Mesothelial cell of epicardium (in vitro differentiated cells): ENCODE measurements around the gene FOSB. TPM values are rescaled to one million over a fixed set of nuclear protein-coding genes. Genes with fewer than 3 reads are reported as not detected.

Experiments used
- DNase-seq, 2 experiments: peaks; one replicate each; pipeline ENCODE4 v3.0.0; 2021; ENCODE audit warnings: low spot score in 2 of 2; ENCODE audit not compliant: unreplicated experiment in 2 of 2
- H3K27ac Mint-ChIP-seq: 2 replicates; pipeline ENCODE4 v1.8.0; 2021; ENCODE audit warnings: mixed read lengths
- H3K27me3 Mint-ChIP-seq: 2 replicates; pipeline ENCODE4 v1.8.0; 2021; ENCODE audit warnings: low read depth, mixed read lengths
- H3K36me3 Mint-ChIP-seq: 2 replicates; pipeline ENCODE4 v1.8.0; 2021; ENCODE audit warnings: mixed read lengths
- H3K4me1 Mint-ChIP-seq: 2 replicates; pipeline ENCODE4 v1.8.0; 2021; ENCODE audit warnings: mixed read lengths
- H3K4me3 Mint-ChIP-seq: 2 replicates; pipeline ENCODE4 v1.8.0; 2021; ENCODE audit warnings: mild to moderate bottlenecking, moderate library complexity, mixed read lengths
- H3K9me3 Mint-ChIP-seq: 2 replicates; pipeline ENCODE4 v1.8.0; 2021; ENCODE audit warnings: mixed read lengths
- total RNA-seq: library from RNA; stranded (reverse); gene quantifications from 3 replicates; pipeline ENCODE4 v1.2.1, GENCODE V29; 2021
- TF ChIP-seq, protein P1 (sequence below): fragments of 200-600 bp; sonication (generic); IDR thresholded peaks from one replicate; pipeline ENCODE4 v1.5.0; 2021; ENCODE audit warnings: antibody characterized with exemption; ENCODE audit not compliant: unreplicated experiment

Gene FOSB
- total RNA-seq, 1 donor from 2014 or later, result 272 TPM

DNA sequence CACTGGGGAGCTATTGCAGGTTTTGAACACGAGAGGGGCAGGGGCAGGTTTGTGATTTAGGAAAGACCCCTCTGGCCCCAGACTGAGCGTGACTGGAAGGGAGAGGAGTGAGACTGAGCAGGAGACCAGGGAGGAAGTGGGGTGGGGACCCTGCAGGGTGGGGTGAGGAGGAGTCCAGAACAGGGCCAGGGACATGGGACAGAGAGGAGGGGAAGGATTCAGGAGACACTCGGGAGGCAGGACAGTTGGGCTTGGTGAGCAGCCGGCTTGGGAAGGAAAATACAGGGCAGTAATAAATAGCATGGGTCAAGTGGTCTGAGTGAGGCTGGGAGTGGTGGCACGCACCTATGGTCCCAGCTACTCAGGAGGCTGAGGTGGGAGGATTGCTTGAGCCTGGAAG, 9.4 kb downstream of the FOSB start:
- Mint-ChIP-seq H3K4me1 (peaks cover 9% of the 10 kb centered on the region), H3K27me3 (peaks cover 27% of the 10 kb centered on the region), H3K9me3 (no peaks in the 10 kb centered on the region), H3K4me3 (peak overlapping the region; percentile 53), H3K27ac (no peak overlapping the region), H3K36me3 (peaks cover 2% of the 10 kb centered on the region)
- TF ChIP-seq, protein P1, sequence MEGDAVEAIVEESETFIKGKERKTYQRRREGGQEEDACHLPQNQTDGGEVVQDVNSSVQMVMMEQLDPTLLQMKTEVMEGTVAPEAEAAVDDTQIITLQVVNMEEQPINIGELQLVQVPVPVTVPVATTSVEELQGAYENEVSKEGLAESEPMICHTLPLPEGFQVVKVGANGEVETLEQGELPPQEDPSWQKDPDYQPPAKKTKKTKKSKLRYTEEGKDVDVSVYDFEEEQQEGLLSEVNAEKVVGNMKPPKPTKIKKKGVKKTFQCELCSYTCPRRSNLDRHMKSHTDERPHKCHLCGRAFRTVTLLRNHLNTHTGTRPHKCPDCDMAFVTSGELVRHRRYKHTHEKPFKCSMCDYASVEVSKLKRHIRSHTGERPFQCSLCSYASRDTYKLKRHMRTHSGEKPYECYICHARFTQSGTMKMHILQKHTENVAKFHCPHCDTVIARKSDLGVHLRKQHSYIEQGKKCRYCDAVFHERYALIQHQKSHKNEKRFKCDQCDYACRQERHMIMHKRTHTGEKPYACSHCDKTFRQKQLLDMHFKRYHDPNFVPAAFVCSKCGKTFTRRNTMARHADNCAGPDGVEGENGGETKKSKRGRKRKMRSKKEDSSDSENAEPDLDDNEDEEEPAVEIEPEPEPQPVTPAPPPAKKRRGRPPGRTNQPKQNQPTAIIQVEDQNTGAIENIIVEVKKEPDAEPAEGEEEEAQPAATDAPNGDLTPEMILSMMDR, result no peak
- no peak for DNase-seq

DNA sequence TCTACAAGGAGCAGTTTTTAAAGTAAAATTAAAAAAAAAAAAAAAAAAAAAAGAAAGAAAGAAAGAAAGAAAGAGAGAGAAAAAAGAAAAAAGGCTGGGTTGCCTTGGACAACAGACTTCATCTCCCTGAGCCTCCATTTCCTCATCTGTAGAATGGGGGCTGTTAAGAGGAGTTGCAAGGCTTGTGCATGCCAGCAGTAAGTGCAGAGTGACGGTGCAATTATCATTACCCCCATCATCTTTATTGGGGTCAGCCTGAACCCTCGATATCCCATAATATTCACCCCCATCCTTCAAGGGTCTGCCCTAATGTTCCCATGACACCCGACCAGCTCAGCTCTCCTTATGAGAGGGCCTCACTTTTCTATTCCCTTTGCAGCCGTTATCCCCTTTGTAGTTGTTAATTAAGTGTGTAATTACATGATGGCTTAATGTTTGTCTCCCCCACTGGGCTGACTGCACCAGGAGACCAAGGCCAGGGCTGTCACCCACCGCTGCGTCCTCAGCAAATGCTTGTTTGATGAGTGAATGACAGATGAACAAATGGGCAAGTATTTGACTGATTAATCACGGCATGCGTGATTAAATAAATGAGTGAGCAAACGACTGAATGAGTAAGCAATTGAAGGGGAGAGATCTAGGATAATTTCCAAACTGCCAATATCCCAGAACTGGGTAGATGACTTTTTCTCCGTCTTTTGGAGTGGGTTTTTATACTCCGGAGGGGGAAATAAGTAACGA, 10.1 kb downstream of the FOSB start:
- Mint-ChIP-seq H3K36me3 (no peaks in the 10 kb centered on the region), H3K27ac (peak overlapping the region; percentile 99), H3K4me3 (peak overlapping the region; percentile 88), H3K4me1 (peaks cover 9% of the 10 kb centered on the region), H3K9me3 (no peaks in the 10 kb centered on the region), H3K27me3 (peaks cover 20% of the 10 kb centered on the region)
- DNase-seq, result no peak
- TF ChIP-seq, protein P1, result no peak

GRCh38 chr19:45478454-45479238, 10.8 kb downstream of the FOSB start:
- H3K9me3 Mint-ChIP-seq, result no peaks in the 10 kb centered on the region
- TF ChIP-seq, protein P1, result peak; percentile 90
- peak overlapping the region; percentile 99 for H3K27ac Mint-ChIP-seq
- DNase-seq, result peak; percentile 70 to 92
- H3K4me1 Mint-ChIP-seq, result peaks cover 9% of the 10 kb centered on the region
- H3K36me3 Mint-ChIP-seq, result no peaks in the 10 kb centered on the region
- peak overlapping the region; percentile 88 for H3K4me3 Mint-ChIP-seq
- peaks cover 16% of the 10 kb centered on the region for H3K27me3 Mint-ChIP-seq

- no peaks in the 10 kb centered on the region for H3K9me3 Mint-ChIP-seq
- DNase-seq, result no peak
- H3K4me1 Mint-ChIP-seq, result peaks cover 3% of the 10 kb centered on the region
- no peak overlapping the region for H3K27ac Mint-ChIP-seq
- no peaks in the 10 kb centered on the region for H3K27me3 Mint-ChIP-seq
- H3K36me3 Mint-ChIP-seq, result no peaks in the 10 kb centered on the region
- no peak overlapping the region for H3K4me3 Mint-ChIP-seq
- TF ChIP-seq, protein P1, result no peak
Measured at GRCh38 chr19:45483033-45483432, 15.2 kb downstream of the FOSB start.

DNA sequence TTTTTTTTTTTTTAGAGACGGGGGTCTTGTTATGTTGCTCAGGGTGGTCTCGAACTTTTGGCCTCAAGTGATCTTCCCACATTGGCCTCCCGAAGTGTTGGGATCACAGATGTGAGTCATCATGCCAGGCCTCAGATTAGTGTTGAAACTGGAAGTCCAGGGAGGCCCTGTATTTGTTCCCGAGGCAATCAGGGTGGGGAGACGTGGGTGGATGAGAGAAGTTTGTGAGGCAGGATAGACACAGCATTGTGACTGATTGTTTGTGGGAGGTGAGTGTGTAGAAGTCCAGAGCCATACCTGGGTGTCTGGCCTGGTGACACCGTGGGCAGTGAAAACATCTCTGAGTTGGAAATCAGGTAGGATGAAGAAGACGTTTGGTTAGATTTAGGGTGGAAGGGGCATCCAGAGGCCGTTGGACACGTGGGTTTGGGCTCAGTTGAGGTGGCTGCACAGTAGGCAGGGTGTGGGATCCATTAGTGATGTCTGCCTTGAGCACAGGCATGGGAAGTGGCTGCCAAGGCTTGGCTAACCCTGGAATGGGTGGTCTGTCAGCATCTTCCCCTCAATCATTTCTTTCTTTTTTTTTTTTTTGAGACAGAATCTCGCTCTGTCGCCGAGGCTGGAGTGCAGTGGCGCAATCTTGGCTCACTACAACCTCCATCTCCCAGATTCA, 16.6 kb downstream of the FOSB start:
- Mint-ChIP-seq H3K9me3 (no peaks in the 10 kb centered on the region), H3K4me3 (no peak overlapping the region), H3K36me3 (no peaks in the 10 kb centered on the region), H3K27me3 (no peaks in the 10 kb centered on the region), H3K27ac (no peak overlapping the region), H3K4me1 (no peaks in the 10 kb centered on the region)
- DNase-seq, result no peak
- TF ChIP-seq, protein P1, result no peak
